Neural progenitor cell (in vitro differentiated cells): Measurements from ENCODE around the gene PSME2. TPM values are rescaled to one million over a fixed set of nuclear protein-coding genes. Genes with fewer than 3 reads are reported as not detected.
A peak's percentile ranks its signal among the peaks of the same experiment; 100 is the strongest.

Source experiments
- DNase-seq: peaks from one replicate; pipeline ENCODE4 v3.0.0-alpha.2; 2016; ENCODE audit warnings: low spot score
- H2AFZ ChIP-seq: fragments of 200-600 bp; sonication (generic); replicated peaks from 2 replicates; pipeline ENCODE4 v1.6.1; 2016; ENCODE audit warnings: antibody characterized with exemption
- H3F3A ChIP-seq: fragments of 200-600 bp; sonication (generic); 2 replicates; pipeline ENCODE4 v1.6.1; 2016; ENCODE audit warnings: antibody characterized with exemption, low read depth
- H3K27ac ChIP-seq: fragments of 200-600 bp; sonication (generic); 2 replicates; pipeline ENCODE4 v1.5.1; 2016; ENCODE audit warnings: mild to moderate bottlenecking
- H3K27me3 ChIP-seq: fragments of 200-600 bp; sonication (generic); 2 replicates; pipeline ENCODE4 v1.6.1; 2016; ENCODE audit warnings: mild to moderate bottlenecking, moderate library complexity
- H3K36me3 ChIP-seq: fragments of 200-600 bp; sonication (generic); 2 replicates; pipeline ENCODE4 v1.5.1; 2016
- H3K4me1 ChIP-seq: fragments of 200-600 bp; sonication (generic); 2 replicates; pipeline ENCODE4 v1.6.1; 2016; ENCODE audit warnings: mixed run types
- H3K4me2 ChIP-seq: fragments of 200-600 bp; sonication (generic); 2 replicates; pipeline ENCODE4 v1.6.1; 2016
- H3K4me3 ChIP-seq: fragments of 200-600 bp; sonication (generic); 2 replicates; pipeline ENCODE4 v1.5.1; 2016
- H3K79me2 ChIP-seq: fragments of 200-600 bp; sonication (generic); 2 replicates; pipeline ENCODE4 v1.6.1; 2016; ENCODE audit warnings: low read depth
- H3K9ac ChIP-seq: fragments of 200-600 bp; sonication (generic); 2 replicates; pipeline ENCODE4 v1.6.1; 2016
- H3K9me3 ChIP-seq: fragments of 200-600 bp; sonication (generic); 2 replicates; pipeline ENCODE4 v1.5.1; 2016; ENCODE audit warnings: low read depth
- H4K20me1 ChIP-seq: fragments of 200-600 bp; sonication (generic); 2 replicates; pipeline ENCODE4 v1.6.1; 2016; ENCODE audit warnings: low read depth
- H3K27ac Mint-ChIP-seq: 3 replicates; pipeline ENCODE4 v1.8.0; 2021; ENCODE audit warnings: mixed read lengths
- H3K27me3 Mint-ChIP-seq: 2 replicates; pipeline ENCODE4 v1.8.0; 2022; ENCODE audit warnings: low read depth, mild to moderate bottlenecking, inconsistent platforms, moderate library complexity, mixed read lengths; ENCODE audit not compliant: insufficient read depth
- H3K36me3 Mint-ChIP-seq: 3 replicates; pipeline ENCODE4 v1.8.0; 2021; ENCODE audit warnings: mixed read lengths
- H3K4me1 Mint-ChIP-seq: 3 replicates; pipeline ENCODE4 v1.8.0; 2021; ENCODE audit warnings: mixed read lengths
- H3K4me3 Mint-ChIP-seq: 3 replicates; pipeline ENCODE4 v1.8.0; 2021; ENCODE audit warnings: mild to moderate bottlenecking, moderate library complexity, mixed read lengths
- H3K9me3 Mint-ChIP-seq: 3 replicates; pipeline ENCODE4 v1.8.0; 2020; ENCODE audit warnings: mixed read lengths
- CTCF ChIP-seq: fragments of 200-600 bp; sonication (generic); IDR thresholded peaks from 2 replicates; pipeline ENCODE4 v1.5.1; 2017; ENCODE audit warnings: antibody characterized with exemption, mild to moderate bottlenecking
- EZH2 ChIP-seq: fragments of 200-600 bp; sonication (generic); IDR thresholded peaks from 2 replicates; pipeline ENCODE4 v1.6.1; 2017; ENCODE audit warnings: antibody characterized with exemption, mild to moderate bottlenecking, moderate library complexity
- EZH2phosphoT487 ChIP-seq: fragments of 200-600 bp; sonication (generic); IDR thresholded peaks from 2 replicates; pipeline ENCODE4 v1.6.1; 2017; ENCODE audit warnings: antibody characterized with exemption
- total RNA-seq: library from RNA; depleted of rRNA; stranded (reverse); fragments of >200 nt; gene quantifications from 2 replicates; pipeline ENCODE4 v1.2.3, GENCODE V29; 2015; ENCODE audit warnings: low replicate concordance

The PSME2 gene
- total RNA-seq, 1 donor from 2014 or later = 43.5 TPM

DNA sequence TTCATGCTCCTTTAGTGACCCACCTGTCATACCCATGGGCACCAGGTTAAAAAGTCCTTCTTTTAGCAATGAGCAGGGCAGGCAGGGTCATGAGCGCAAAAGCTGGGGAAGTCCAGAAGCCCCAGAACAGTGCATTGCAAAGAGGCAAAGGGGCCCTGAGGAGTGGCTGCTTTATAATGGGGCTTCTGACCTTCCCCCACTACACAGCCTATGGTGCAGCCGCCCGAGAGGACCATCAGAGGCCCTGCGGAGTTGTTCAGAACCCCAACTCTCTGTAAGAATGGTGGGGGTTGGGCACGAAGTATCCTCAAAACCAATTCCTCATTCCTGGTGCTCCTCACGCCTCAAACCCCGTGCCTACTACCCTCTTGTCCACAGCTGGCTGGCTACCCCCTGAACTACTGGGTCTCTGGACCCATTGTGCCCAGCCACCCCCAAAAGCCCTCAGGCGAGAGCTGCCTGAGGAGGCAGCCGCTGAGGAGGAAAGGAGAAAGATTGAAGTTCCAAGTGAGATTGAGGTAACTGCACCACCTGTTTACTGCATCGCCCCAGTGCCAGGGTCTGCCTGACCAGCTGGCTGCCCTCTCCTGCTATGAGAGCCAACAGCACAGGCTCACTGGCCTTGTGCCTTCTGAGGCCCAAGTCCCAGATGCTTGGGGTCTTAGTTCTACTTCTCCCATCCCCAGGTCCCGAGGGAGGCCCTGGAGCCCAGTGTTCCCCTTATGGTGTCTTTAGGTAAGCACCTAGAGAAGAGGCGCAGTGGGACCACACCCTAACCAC lies 32.2 kb upstream of the PSME2 start:
- H3K9me3 Mint-ChIP-seq = no peaks in the 10 kb centered on the region
- H3K27ac Mint-ChIP-seq = no peak overlapping the region
- no peaks in the 10 kb centered on the region for H3K27me3 ChIP-seq
- no peak overlapping the region for H3K27ac ChIP-seq
- H3F3A ChIP-seq = peaks cover 7% of the 10 kb centered on the region
- H4K20me1 ChIP-seq = peaks cover 14% of the 10 kb centered on the region
- no peak overlapping the region for H3K4me3 ChIP-seq
- H3K4me1 ChIP-seq = no peaks in the 10 kb centered on the region
- H3K27me3 Mint-ChIP-seq = peaks cover 2% of the 10 kb centered on the region
- peaks cover 3% of the 10 kb centered on the region for H3K4me1 Mint-ChIP-seq
- no peak overlapping the region for H3K4me3 Mint-ChIP-seq
- H3K36me3 ChIP-seq = no peaks in the 10 kb centered on the region
- no peak overlapping the region for H3K9ac ChIP-seq
- H2AFZ ChIP-seq = no peak overlapping the region
- no peaks in the 10 kb centered on the region for H3K9me3 ChIP-seq
- DNase-seq = no peak
- H3K79me2 ChIP-seq = no peaks in the 10 kb centered on the region
- H3K36me3 Mint-ChIP-seq = peaks cover 18% of the 10 kb centered on the region
- H3K4me2 ChIP-seq = no peak overlapping the region
- TF ChIP-seq EZH2 (no peak), CTCF (no peak), EZH2phosphoT487 (no peak)

GRCh38 chr14:24177891-24178290 lies 31.5 kb upstream of the PSME2 start:
- Histone ChIP-seq H3F3A (peaks cover 7% of the 10 kb centered on the region), H3K4me2 (no peak overlapping the region), H3K79me2 (peaks cover 7% of the 10 kb centered on the region), H3K9ac (no peak overlapping the region), H4K20me1 (peaks cover 21% of the 10 kb centered on the region), H3K4me1 (peaks cover 4% of the 10 kb centered on the region), H3K4me3 (no peak overlapping the region), H3K9me3 (no peaks in the 10 kb centered on the region), H3K36me3 (no peaks in the 10 kb centered on the region), H2AFZ (no peak overlapping the region), H3K27me3 (no peaks in the 10 kb centered on the region), H3K27ac (no peak overlapping the region)
- Mint-ChIP-seq H3K4me1 (peaks cover 3% of the 10 kb centered on the region), H3K9me3 (peaks cover 2% of the 10 kb centered on the region), H3K4me3 (no peak overlapping the region), H3K27me3 (no peaks in the 10 kb centered on the region), H3K27ac (no peak overlapping the region), H3K36me3 (peaks cover 15% of the 10 kb centered on the region)
- TF ChIP-seq EZH2phosphoT487 (no peak), EZH2 (no peak), CTCF (no peak)
- DNase-seq = no peak

DNA sequence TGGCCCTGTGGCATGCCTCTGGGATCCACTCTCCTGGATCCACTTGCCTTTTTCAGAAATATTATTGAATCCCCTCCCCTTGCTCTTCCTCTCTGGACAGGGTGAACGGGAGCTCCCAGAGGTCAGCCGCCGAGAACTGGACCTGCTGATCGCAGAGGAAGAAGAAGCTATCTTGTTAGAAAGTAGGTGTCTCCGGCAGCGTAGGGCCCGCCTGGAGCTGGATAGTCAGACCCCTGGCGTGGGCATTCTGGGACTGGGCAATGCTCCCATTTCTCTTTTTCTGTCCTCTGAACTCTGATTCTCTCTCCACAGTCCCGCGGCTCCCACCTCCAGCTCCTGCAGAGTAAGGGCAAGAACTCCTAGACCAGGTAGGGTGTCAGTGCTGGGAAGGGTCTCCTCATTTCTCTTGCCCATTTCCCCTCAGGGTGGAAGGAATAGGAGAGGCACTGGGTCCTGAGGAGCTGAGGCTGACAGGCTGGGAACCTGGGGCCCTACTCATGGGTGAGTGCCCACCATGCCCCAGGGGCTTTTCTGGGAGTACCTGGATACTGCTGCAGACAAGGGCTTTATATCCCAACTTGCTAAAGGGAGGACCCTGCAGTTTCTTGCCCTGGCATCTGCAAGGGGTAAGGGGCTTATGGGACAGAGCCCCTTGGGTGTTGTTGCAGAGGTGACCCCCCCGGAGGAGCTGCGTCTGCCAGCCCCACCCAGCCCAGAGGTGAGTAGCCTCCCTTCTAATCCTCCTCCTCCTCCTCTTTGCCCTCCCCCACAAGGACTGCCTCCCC lies 30.8 kb upstream of the PSME2 start:
- H3K27ac Mint-ChIP-seq = peak overlapping the region; percentile 37

More for the DNA sequence above, 30.8 kb upstream of the PSME2 start:
- H3K9me3 Mint-ChIP-seq = peaks cover 3% of the 10 kb centered on the region
- no peak overlapping the region for H3K4me3 ChIP-seq
- no peaks in the 10 kb centered on the region for H3K27me3 ChIP-seq
- no peak overlapping the region for H3K27ac ChIP-seq
- H3K9me3 ChIP-seq = no peaks in the 10 kb centered on the region
- H3K4me1 Mint-ChIP-seq = peaks cover 4% of the 10 kb centered on the region
- TF ChIP-seq EZH2 (no peak), EZH2phosphoT487 (no peak), CTCF (no peak)
- peaks cover 5% of the 10 kb centered on the region for H3K4me1 ChIP-seq
- peaks cover 10% of the 10 kb centered on the region for H3F3A ChIP-seq
- DNase-seq = no peak
- H3K9ac ChIP-seq = peak overlapping the region; percentile 13
- H3K36me3 Mint-ChIP-seq = peaks cover 11% of the 10 kb centered on the region
- no peak overlapping the region for H3K4me3 Mint-ChIP-seq
- H3K27me3 Mint-ChIP-seq = no peaks in the 10 kb centered on the region
- no peak overlapping the region for H3K4me2 ChIP-seq
- H4K20me1 ChIP-seq = peaks cover 22% of the 10 kb centered on the region
- no peak overlapping the region for H2AFZ ChIP-seq
- H3K79me2 ChIP-seq = peaks cover 13% of the 10 kb centered on the region
- no peaks in the 10 kb centered on the region for H3K36me3 ChIP-seq
